Stimulated activated naive CD8-positive, alpha-beta T cell treated with anti-CD3 and anti-CD28 coated beads, Interleukin-15, amount 100 ng/mL, for 72 hours (primary cell): ENCODE results near the gene ATP6V1B1.

Source experiments
- ATAC-seq: fragments of 150-1000 bp; cut with Tn5 transposase; 2 replicates; pipeline ENCODE4 v1.10.0; 2021; ENCODE audit warnings: mild to moderate bottlenecking, moderate library complexity
- DNase-seq, 2 donors: peaks; one replicate each; pipeline ENCODE4 v3.0.0; 2021 to 2022
- H3K27ac Mint-ChIP-seq, 2 donors: one replicate each; pipeline ENCODE4 v1.8.0; 2022; ENCODE audit warnings: mild to moderate bottlenecking in 2 of 2, mixed read lengths in 2 of 2, moderate library complexity in 2 of 2
- H3K27me3 Mint-ChIP-seq: one replicate; pipeline ENCODE4 v1.8.0; 2022; ENCODE audit warnings: mixed read lengths
- H3K4me1 Mint-ChIP-seq: one replicate; pipeline ENCODE4 v1.8.0; 2022; ENCODE audit warnings: mild to moderate bottlenecking, mixed read lengths
- H3K4me3 Mint-ChIP-seq, 2 donors: one replicate each; pipeline ENCODE4 v1.8.0; 2022; ENCODE audit warnings: mild to moderate bottlenecking in 2 of 2, mixed read lengths in 2 of 2, moderate library complexity in 1 of 2
- H3K9me3 Mint-ChIP-seq, 2 donors: one replicate each; pipeline ENCODE4 v1.8.0; 2022; ENCODE audit warnings: mixed read lengths in 2 of 2

ATP6V1B1 gene

GRCh38 chr2:70896765-70897202, 38.9 kb upstream of the ATP6V1B1 start:
- Mint-ChIP-seq H3K27ac (no peak overlapping the region), H3K9me3 (no peaks in the 10 kb centered on the region), H3K4me1 (peaks cover 57% of the 10 kb centered on the region), H3K27me3 (peaks cover 100% of the 10 kb centered on the region), H3K4me3 (no peak overlapping the region)
- ATAC-seq (no peak), DNase-seq (no peak)

- Mint-ChIP-seq H3K9me3 (no peaks in the 10 kb centered on the region), H3K4me1 (peaks cover 62% of the 10 kb centered on the region), H3K4me3 (peak overlapping the region in 1 of 2 donors; percentile 45), H3K27ac (no peak overlapping the region), H3K27me3 (peaks cover 100% of the 10 kb centered on the region)
- no peak for ATAC-seq
- DNase-seq = no peak
Measured at GRCh38 chr2:70897203-70897976, 38.3 kb upstream of the ATP6V1B1 start.

- DNase-seq = no peak
- no peaks in the 10 kb centered on the region for H3K9me3 Mint-ChIP-seq
- peaks cover 62% of the 10 kb centered on the region for H3K4me1 Mint-ChIP-seq
- no peak for ATAC-seq
- no peak overlapping the region for H3K4me3 Mint-ChIP-seq
- H3K27me3 Mint-ChIP-seq = peaks cover 100% of the 10 kb centered on the region
- no peak overlapping the region for H3K27ac Mint-ChIP-seq
Measured at GRCh38 chr2:70897977-70898226, 37.8 kb upstream of the ATP6V1B1 start.

- Mint-ChIP-seq H3K27me3 (peaks cover 100% of the 10 kb centered on the region), H3K27ac (no peak overlapping the region), H3K4me1 (peaks cover 62% of the 10 kb centered on the region), H3K9me3 (no peaks in the 10 kb centered on the region), H3K4me3 (no peak overlapping the region)
- ATAC-seq = no peak
- no peak for DNase-seq
Measured at GRCh38 chr2:70898363-70899240, 37.1 kb upstream of the ATP6V1B1 start.

GRCh38 chr2:70901227-70902066, 34.3 kb upstream of the ATP6V1B1 start:
- no peak for DNase-seq
- H3K9me3 Mint-ChIP-seq = no peaks in the 10 kb centered on the region

GRCh38 chr2:70902067-70902442, 33.6 kb upstream of the ATP6V1B1 start:
- Mint-ChIP-seq H3K27ac (no peak overlapping the region), H3K9me3 (no peaks in the 10 kb centered on the region), H3K27me3 (peaks cover 100% of the 10 kb centered on the region), H3K4me1 (peaks cover 75% of the 10 kb centered on the region), H3K4me3 (peak overlapping the region; percentile 70 to 86)
- ATAC-seq (no peak), DNase-seq (no peak)

More at GRCh38 chr2:70901227-70902066, 34.3 kb upstream of the ATP6V1B1 start:
- peaks cover 75% of the 10 kb centered on the region for H3K4me1 Mint-ChIP-seq
- H3K27me3 Mint-ChIP-seq = peaks cover 100% of the 10 kb centered on the region
- H3K27ac Mint-ChIP-seq = peak overlapping the region; percentile 57 to 88
- peak; percentile 24 for ATAC-seq
- H3K4me3 Mint-ChIP-seq = peak overlapping the region; percentile 70 to 86

- Mint-ChIP-seq H3K4me3 (no peak overlapping the region), H3K9me3 (no peaks in the 10 kb centered on the region), H3K27me3 (peaks cover 100% of the 10 kb centered on the region), H3K4me1 (peaks cover 75% of the 10 kb centered on the region), H3K27ac (peak overlapping the region in 1 of 2 donors; percentile 77)
- no peak for DNase-seq
- no peak for ATAC-seq
Measured at GRCh38 chr2:70902579-70902978, 33.1 kb upstream of the ATP6V1B1 start.

- Mint-ChIP-seq H3K4me3 (no peak overlapping the region), H3K27me3 (peaks cover 98% of the 10 kb centered on the region), H3K9me3 (no peaks in the 10 kb centered on the region), H3K4me1 (peaks cover 71% of the 10 kb centered on the region), H3K27ac (no peak overlapping the region)
- no peak for DNase-seq
- ATAC-seq = no peak
Measured at GRCh38 chr2:70903171-70903570, 32.5 kb upstream of the ATP6V1B1 start.

GRCh38 chr2:70903641-70904340, 31.9 kb upstream of the ATP6V1B1 start:
- Mint-ChIP-seq H3K27ac (no peak overlapping the region), H3K9me3 (no peaks in the 10 kb centered on the region), H3K4me1 (peaks cover 66% of the 10 kb centered on the region), H3K27me3 (peaks cover 98% of the 10 kb centered on the region), H3K4me3 (peak overlapping the region in 1 of 2 donors; percentile 13)
- DNase-seq = no peak
- no peak for ATAC-seq

- Mint-ChIP-seq H3K9me3 (no peaks in the 10 kb centered on the region), H3K4me3 (peak overlapping the region in 1 of 2 donors; percentile 45), H3K27me3 (peaks cover 94% of the 10 kb centered on the region), H3K27ac (no peak overlapping the region), H3K4me1 (peaks cover 58% of the 10 kb centered on the region)
- no peak for ATAC-seq
- no peak for DNase-seq
Measured at GRCh38 chr2:70904371-70905216, 31.1 kb upstream of the ATP6V1B1 start.

- no peak for ATAC-seq
- Mint-ChIP-seq H3K9me3 (no peaks in the 10 kb centered on the region), H3K4me1 (peaks cover 47% of the 10 kb centered on the region), H3K27me3 (peaks cover 83% of the 10 kb centered on the region), H3K4me3 (no peak overlapping the region), H3K27ac (no peak overlapping the region)
- no peak for DNase-seq
Measured at GRCh38 chr2:70905443-70906421, 30.0 kb upstream of the ATP6V1B1 start.

GRCh38 chr2:70906439-70907005, 29.2 kb upstream of the ATP6V1B1 start:
- DNase-seq (no peak), ATAC-seq (no peak)
- Mint-ChIP-seq H3K27ac (no peak overlapping the region), H3K27me3 (peaks cover 80% of the 10 kb centered on the region), H3K9me3 (no peaks in the 10 kb centered on the region), H3K4me1 (peaks cover 39% of the 10 kb centered on the region), H3K4me3 (peak overlapping the region; percentile 77 to 82)
